Trophoblast cell (in vitro differentiated cells and primary cell): ENCODE measurements around the gene CCDC124.

Experiments used
- DNase-seq, 2 donors: peaks; one replicate each; pipeline ENCODE4 v3.0.0-alpha.2; 2016
- H2AFZ ChIP-seq: 2 replicates; pipeline ENCODE4 v1.6.1; 2013; ENCODE audit warnings: low read length, moderate library complexity, mild to moderate bottlenecking; ENCODE audit not compliant: insufficient read depth, poor library complexity
- H2AK5ac ChIP-seq: 2 replicates; pipeline ENCODE4 v1.6.1; 2013; ENCODE audit warnings: mild to moderate bottlenecking, low read length
- H2BK120ac ChIP-seq: 2 replicates; pipeline ENCODE4 v1.6.1; 2013; ENCODE audit warnings: low read length, mild to moderate bottlenecking, moderate library complexity; ENCODE audit not compliant: insufficient read depth, poor library complexity
- H2BK12ac ChIP-seq: 2 replicates; pipeline ENCODE4 v1.6.1; 2013; ENCODE audit warnings: mild to moderate bottlenecking, low read length, moderate library complexity
- H2BK5ac ChIP-seq: 2 replicates; pipeline ENCODE4 v1.6.1; 2013; ENCODE audit warnings: low read length, low read depth, moderate library complexity, mild to moderate bottlenecking; ENCODE audit not compliant: poor library complexity
- H3K14ac ChIP-seq: 2 replicates; pipeline ENCODE4 v1.6.1; 2013; ENCODE audit warnings: mild to moderate bottlenecking, low read length
- H3K18ac ChIP-seq: 2 replicates; pipeline ENCODE4 v1.6.1; 2013; ENCODE audit warnings: mild to moderate bottlenecking, low read length
- H3K23ac ChIP-seq: 2 replicates; pipeline ENCODE4 v1.6.1; 2013; ENCODE audit warnings: low read length
- H3K27ac ChIP-seq: 2 replicates; pipeline ENCODE4 v1.5.1; 2013; ENCODE audit warnings: low read depth, mild to moderate bottlenecking, inconsistent platforms, low read length, moderate library complexity
- H3K27me3 ChIP-seq: 2 replicates; pipeline ENCODE4 v1.6.1; 2013; ENCODE audit warnings: inconsistent platforms, mild to moderate bottlenecking, low read length, moderate library complexity; ENCODE audit not compliant: insufficient read depth
- H3K36me3 ChIP-seq, 2 experiments: 1 replicate in 1 of 2; 2 replicates in 1 of 2; pipeline ENCODE4 v1.6.1; 2013; ENCODE audit warnings: low read length in 2 of 2, mild to moderate bottlenecking in 2 of 2, moderate library complexity in 1 of 2; ENCODE audit not compliant: insufficient read depth in 2 of 2, control insufficient read depth in 1 of 2
- H3K4ac ChIP-seq: 2 replicates; pipeline ENCODE4 v1.6.1; 2013; ENCODE audit warnings: low read depth, mild to moderate bottlenecking, low read length, moderate library complexity
- H3K4me1 ChIP-seq, 2 experiments: 1 replicate in 1 of 2; 2 replicates in 1 of 2; pipeline ENCODE4 v1.6.1; 2013; ENCODE audit warnings: low read length in 2 of 2, mild to moderate bottlenecking in 2 of 2, moderate library complexity in 1 of 2; ENCODE audit not compliant: insufficient read depth in 2 of 2, control insufficient read depth in 1 of 2
- H3K4me2 ChIP-seq: 2 replicates; pipeline ENCODE4 v1.6.1; 2013; ENCODE audit warnings: inconsistent platforms, mild to moderate bottlenecking, low read length, moderate library complexity
- H3K4me3 ChIP-seq: 2 replicates; pipeline ENCODE4 v1.5.1; 2013; ENCODE audit warnings: mild to moderate bottlenecking, low read depth, low read length, inconsistent platforms
- H3K79me1 ChIP-seq: one replicate; pipeline ENCODE4 v1.6.1; 2013; ENCODE audit warnings: low read length
- H3K79me2 ChIP-seq: 2 replicates; pipeline ENCODE4 v1.6.1; 2013; ENCODE audit warnings: low read length, mild to moderate bottlenecking; ENCODE audit not compliant: control insufficient read depth, insufficient read depth, poor library complexity
- H3K9ac ChIP-seq: 2 replicates; pipeline ENCODE4 v1.6.1; 2013; ENCODE audit warnings: mild to moderate bottlenecking, low read length
- H3K9me3 ChIP-seq: 2 replicates; pipeline ENCODE4 v1.6.1; 2013; ENCODE audit warnings: low read depth, mild to moderate bottlenecking, control low read depth, inconsistent platforms, low read length; ENCODE audit not compliant: insufficient read depth
- H4K12ac ChIP-seq: 2 replicates; pipeline ENCODE4 v1.6.1; 2013; ENCODE audit warnings: low read depth, mild to moderate bottlenecking, low read length, moderate library complexity
- H4K8ac ChIP-seq: 2 replicates; pipeline ENCODE4 v1.6.1; 2013; ENCODE audit warnings: low read depth, mild to moderate bottlenecking, low read length, moderate library complexity
- H4K91ac ChIP-seq: one replicate; pipeline ENCODE4 v1.6.1; 2013; ENCODE audit warnings: low read depth, mild to moderate bottlenecking, low read length, moderate library complexity
- WGBS: extraction: QIAGEN DNeasy Blood & Tissue Kit; methylation state at CpG from one replicate; pipeline ENCODE4 v1.1.7; 2013; ENCODE audit warnings: missing lambda C conversion rate; ENCODE audit not compliant: insufficient read length, insufficient coverage; ENCODE audit errors: extremely low coverage; 5-methylcytosine and 5-hydroxymethylcytosine counted together

Gene CCDC124

GRCh38 chr19:17943274-17944221, 10.7 kb downstream of the CCDC124 start:
- no CpG with 5 or more reads among the region's 57 CpGs for WGBS
- Histone ChIP-seq H2AK5ac (no peak overlapping the region), H3K27me3 (no peaks in the 10 kb centered on the region), H3K23ac (no peak overlapping the region), H2BK120ac (no peak overlapping the region), H3K4me3 (no peak overlapping the region), H3K27ac (no peak overlapping the region), H3K14ac (no peak overlapping the region), H4K12ac (no peak overlapping the region), H3K4ac (no peak overlapping the region), H3K9me3 (peaks cover 2% of the 10 kb centered on the region), H2BK12ac (no peak overlapping the region), H3K79me1 (peaks cover 3% of the 10 kb centered on the region), H3K36me3 (peaks cover 30 to 37% of the 10 kb centered on the region in 2 experiments), H4K91ac (no peak overlapping the region), H3K18ac (no peak overlapping the region), H4K8ac (no peak overlapping the region), H3K79me2 (peaks cover 3% of the 10 kb centered on the region), H3K9ac (no peak overlapping the region), H2AFZ (no peak overlapping the region), H3K4me1 (peaks cover 3 to 4% of the 10 kb centered on the region in 2 experiments), H2BK5ac (no peak overlapping the region), H3K4me2 (no peak overlapping the region)
- DNase-seq: no peak

GRCh38 chr19:17944301-17944700, 11.5 kb downstream of the CCDC124 start:
- Histone ChIP-seq H3K9me3 (peaks cover 2% of the 10 kb centered on the region), H3K36me3 (peaks cover 29 to 37% of the 10 kb centered on the region in 2 experiments), H4K12ac (no peak overlapping the region), H3K27ac (no peak overlapping the region), H2BK12ac (no peak overlapping the region), H4K8ac (no peak overlapping the region), H4K91ac (no peak overlapping the region), H3K79me2 (peaks cover 3% of the 10 kb centered on the region), H3K79me1 (peaks cover 3% of the 10 kb centered on the region), H3K23ac (no peak overlapping the region), H3K18ac (no peak overlapping the region), H2BK120ac (no peak overlapping the region), H3K4me2 (no peak overlapping the region), H2BK5ac (no peak overlapping the region), H3K14ac (no peak overlapping the region), H3K27me3 (peaks cover 5% of the 10 kb centered on the region), H3K4me1 (peaks cover 3 to 4% of the 10 kb centered on the region in 2 experiments), H2AK5ac (no peak overlapping the region), H3K4me3 (no peak overlapping the region), H2AFZ (no peak overlapping the region), H3K4ac (no peak overlapping the region), H3K9ac (no peak overlapping the region)
- peak in 1 of 2 donors; percentile 31 for DNase-seq
- no CpG with 5 or more reads among the region's 4 CpGs for WGBS

GRCh38 chr19:17946965-17947784, 14.4 kb downstream of the CCDC124 start:
- Histone ChIP-seq H3K9ac (peak overlapping the region; percentile 15), H2BK12ac (peak overlapping the region; percentile 68), H4K91ac (peak overlapping the region; percentile 79), H3K79me1 (peaks cover 3% of the 10 kb centered on the region), H2BK5ac (peak overlapping the region; percentile 5), H3K4me3 (peak overlapping the region; percentile 67), H3K36me3 (peaks cover 15 to 24% of the 10 kb centered on the region in 2 experiments), H3K4ac (no peak overlapping the region), H3K18ac (peak overlapping the region; percentile 19), H3K27ac (no peak overlapping the region), H3K14ac (peak overlapping the region; percentile 94), H3K4me1 (peaks cover 9% of the 10 kb centered on the region in 2 experiments), H2AFZ (peak overlapping the region; percentile 100), H3K4me2 (peak overlapping the region; percentile 75), H3K9me3 (peaks cover 3% of the 10 kb centered on the region), H3K27me3 (peaks cover 34% of the 10 kb centered on the region), H4K12ac (peak overlapping the region; percentile 81), H3K79me2 (peaks cover 3% of the 10 kb centered on the region), H3K23ac (no peak overlapping the region), H2BK120ac (peak overlapping the region; percentile 66), H2AK5ac (peak overlapping the region; percentile 51), H4K8ac (peak overlapping the region; percentile 88)
- DNase-seq: no peak
- no CpG with 5 or more reads among the region's 29 CpGs for WGBS

GRCh38 chr19:17947815-17948513, 15.1 kb downstream of the CCDC124 start:
- peak overlapping the region; percentile 67 for H4K91ac ChIP-seq
- peaks cover 42% of the 10 kb centered on the region for H3K27me3 ChIP-seq
- no peak overlapping the region for H3K9ac ChIP-seq
- no peak overlapping the region for H3K18ac ChIP-seq
- H3K27ac ChIP-seq: no peak overlapping the region
- no peak overlapping the region for H2BK120ac ChIP-seq
- H3K79me2 ChIP-seq: peaks cover 3% of the 10 kb centered on the region
- H3K23ac ChIP-seq: no peak overlapping the region
- H3K9me3 ChIP-seq: peaks cover 5% of the 10 kb centered on the region
- WGBS: no CpG with 5 or more reads among the region's 92 CpGs
- peak overlapping the region; percentile 64 for H3K4me2 ChIP-seq
- H3K14ac ChIP-seq: no peak overlapping the region
- H3K36me3 ChIP-seq: peaks cover 9 to 17% of the 10 kb centered on the region in 2 experiments
- no peak overlapping the region for H2BK5ac ChIP-seq
- peaks cover 9% of the 10 kb centered on the region in 2 experiments for H3K4me1 ChIP-seq
- no peak overlapping the region for H3K4ac ChIP-seq
- no peak overlapping the region for H2BK12ac ChIP-seq
- H3K4me3 ChIP-seq: peak overlapping the region; percentile 69
- no peak overlapping the region for H2AK5ac ChIP-seq
- no peak overlapping the region for H2AFZ ChIP-seq
- peak; percentile 94 to 98 for DNase-seq
- peak overlapping the region; percentile 25 for H4K8ac ChIP-seq
- no peak overlapping the region for H4K12ac ChIP-seq
- peaks cover 3% of the 10 kb centered on the region for H3K79me1 ChIP-seq
